NCI-H2227 treated with DMSO at 0.1 percent for 48 hours (cell line): Measurements from ENCODE around the gene AHCYL1.

ENCODE experiments used
- DNase-seq: peaks from one replicate; lab custom pipeline; 2025; lab: John Stamatoyannopoulos, UW

AHCYL1 gene

DNA sequence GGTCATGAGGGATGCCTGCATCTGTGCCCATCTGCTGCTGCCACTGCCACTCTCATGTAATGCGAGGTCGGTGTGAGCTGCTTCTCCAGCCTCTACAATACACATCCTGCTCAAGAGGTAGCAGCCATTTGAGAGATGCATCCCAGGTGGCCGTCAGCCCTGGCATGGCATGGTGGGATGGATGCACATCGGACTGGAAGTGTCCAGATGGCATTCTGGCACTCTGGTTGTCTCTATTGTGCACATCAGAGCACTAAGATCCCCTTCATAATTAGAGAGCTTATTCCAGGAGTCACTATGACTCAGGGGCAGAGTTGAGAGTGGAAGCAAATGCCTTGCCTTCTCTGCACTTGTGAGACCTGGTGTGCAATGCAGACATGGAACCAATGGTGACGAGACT, 53.7 kb downstream of the AHCYL1 start:
- DNase-seq, result no peak

DNA sequence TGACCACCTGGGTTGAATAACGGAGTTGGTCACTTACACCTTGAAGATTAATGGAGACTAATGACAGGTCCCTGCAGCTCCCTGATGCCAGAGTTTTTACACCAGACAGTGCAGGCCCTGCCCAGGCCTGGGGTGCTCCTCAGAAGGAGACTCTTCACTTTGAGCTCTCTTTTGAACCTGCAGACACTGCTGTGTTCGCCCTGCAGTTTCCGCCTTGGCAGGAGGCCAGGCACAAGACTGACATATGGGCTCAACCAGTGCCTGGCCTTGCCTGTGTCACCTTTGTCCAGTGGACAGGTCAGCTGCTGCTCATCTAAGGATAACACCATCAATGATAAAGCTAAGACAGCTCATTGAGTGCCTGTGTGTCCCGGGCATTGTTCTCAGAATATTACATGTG, 55.1 kb downstream of the AHCYL1 start:
- no peak for DNase-seq

DNA sequence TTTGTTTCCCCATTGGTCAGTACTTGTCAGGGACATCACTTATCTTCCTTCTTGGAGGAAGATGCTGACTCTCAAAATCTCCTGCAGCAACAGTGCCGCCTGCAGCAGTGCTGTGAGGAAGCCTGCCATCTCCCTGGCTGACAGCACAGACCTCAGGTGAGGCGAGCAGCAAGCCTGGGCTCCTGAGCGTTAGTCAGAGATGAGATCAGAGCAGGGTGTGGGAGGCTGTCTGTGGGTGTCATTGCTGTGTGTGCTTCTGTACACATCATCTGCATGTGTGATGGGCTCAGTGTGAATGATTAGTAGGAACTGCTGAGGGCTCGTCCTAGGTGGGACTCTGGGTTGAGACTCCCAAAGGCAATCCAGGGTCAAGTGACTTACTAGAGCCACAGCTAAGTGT, 56.0 kb downstream of the AHCYL1 start:
- no peak for DNase-seq

DNA sequence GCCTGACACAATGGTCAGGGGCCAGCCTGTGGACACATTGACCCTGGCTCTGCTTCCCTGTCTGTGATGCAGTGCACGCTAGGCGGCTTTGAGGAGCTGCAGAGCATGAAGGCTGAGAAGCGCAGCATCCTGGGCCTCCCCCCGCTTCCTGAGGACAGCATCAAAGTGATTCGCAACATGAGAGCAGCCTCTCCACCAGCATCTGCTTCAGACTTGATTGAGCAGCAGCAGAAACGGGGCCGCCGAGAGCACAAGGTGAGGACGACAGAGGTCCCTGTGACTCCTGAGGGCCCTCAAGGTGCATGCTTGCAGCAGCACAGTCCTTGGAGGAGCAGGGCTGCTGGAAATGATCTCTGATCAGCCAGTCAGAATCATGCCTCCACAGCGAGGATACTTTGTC, 58.5 kb downstream of the AHCYL1 start:
- DNase-seq, result no peak

DNA sequence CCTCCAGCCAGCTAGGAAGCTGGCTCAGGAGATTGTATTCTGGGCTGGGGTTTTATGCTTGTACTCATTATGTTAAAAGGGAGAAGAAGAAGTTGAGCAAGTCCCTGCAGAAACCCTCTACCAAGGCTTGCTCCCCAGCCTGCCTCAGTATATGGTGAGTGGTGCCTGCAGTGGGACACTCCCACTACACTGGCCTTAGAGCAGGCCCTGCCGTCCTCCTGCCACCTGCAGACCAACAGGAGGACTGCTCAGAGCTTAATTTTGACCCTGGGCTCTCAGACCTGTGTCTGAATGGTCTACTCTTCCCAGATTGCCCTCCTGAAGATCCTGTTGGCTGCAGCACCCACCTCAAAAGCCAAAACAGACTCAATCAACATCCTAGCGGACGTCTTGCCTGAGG, 62.9 kb downstream of the AHCYL1 start:
- DNase-seq, result no peak

DNA sequence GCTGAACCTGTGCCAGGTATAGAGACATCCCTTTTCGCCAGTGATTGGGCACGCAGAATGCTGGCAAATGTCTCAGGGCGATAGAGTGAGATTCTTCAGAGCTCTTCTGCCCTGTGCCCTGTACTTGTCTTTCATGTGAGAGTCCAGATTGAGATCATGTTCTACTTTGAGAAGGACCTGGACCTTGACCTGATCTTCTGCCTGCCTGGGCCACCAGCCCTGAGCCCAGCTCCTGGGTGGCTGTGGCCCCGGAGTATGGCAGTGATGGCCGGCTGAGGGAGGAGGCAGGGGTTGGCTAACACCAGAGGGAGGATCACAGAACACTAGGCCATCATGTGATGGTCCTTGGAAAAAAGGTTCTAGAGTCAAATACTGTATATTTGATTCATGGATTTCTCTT, 63.7 kb downstream of the AHCYL1 start:
- no peak for DNase-seq

DNA sequence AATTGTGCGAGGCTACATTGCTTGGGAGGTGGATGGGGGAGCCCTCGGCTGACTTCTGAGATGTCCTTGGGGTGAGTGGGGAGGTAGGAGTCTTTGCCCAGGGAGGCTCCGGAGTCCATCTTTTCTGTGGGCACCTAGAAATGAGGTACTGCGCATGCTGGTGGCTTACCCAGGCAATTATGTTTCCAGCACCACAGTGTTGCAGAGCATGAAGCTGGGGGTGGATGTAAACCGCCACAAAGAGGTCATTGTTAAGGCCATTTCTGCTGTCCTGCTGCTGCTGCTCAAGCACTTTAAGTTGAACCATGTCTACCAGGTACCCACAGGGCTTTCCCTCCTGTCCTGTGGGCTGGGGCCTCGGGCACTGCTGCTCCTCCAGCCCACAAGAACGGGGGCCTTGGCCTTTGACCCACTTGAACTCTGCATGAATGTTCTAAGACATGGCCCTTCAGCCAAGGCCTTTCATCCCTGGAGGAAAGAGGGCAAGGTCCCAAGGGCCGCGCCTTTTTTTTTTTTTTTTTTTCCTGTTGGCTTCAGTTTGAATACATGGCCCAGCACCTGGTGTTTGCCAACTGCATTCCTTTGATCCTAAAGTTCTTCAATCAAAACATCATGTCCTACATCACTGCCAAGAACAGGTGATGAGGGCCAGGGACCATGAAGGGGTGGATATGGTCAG, 64.5 kb downstream of the AHCYL1 start:
- DNase-seq, result no peak

DNA sequence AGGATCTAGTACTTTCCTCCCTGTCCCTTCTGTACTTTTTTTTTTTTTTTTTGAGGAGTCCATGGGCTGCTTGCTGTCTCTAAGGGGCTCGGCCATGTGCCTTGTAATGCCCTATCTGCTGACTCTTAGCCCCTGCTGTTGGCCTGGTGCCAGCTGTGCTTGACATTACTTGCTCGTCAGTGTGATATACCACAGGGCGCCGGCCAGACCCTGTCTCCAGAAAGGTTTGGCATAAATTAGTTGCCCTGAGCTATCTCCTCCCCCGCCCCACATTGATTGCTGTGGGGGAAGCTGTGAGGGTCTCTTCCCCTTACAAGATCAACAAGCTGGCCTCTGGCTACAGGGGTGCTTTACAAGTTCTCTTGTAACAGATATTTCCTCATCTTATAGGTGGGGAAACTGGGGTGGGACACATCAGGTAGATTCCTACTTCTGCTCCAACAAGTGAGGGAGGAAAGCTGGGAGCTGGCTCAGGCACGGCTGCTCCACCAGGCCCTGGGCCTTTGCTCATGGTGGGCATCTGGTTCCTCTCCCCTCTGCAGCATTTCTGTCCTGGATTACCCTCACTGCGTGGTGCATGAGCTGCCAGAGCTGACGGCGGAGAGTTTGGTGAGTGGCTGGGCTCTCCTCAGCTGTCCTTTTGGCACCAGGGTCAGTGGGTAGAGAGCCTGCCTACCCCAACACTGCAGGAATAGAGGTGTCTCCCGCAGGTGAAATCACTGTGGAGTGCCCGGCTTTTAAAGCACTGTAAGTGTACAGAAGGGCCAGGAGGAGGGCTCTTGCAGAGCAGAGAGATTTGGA, 65.4 kb downstream of the AHCYL1 start:
- DNase-seq, result no peak

DNA sequence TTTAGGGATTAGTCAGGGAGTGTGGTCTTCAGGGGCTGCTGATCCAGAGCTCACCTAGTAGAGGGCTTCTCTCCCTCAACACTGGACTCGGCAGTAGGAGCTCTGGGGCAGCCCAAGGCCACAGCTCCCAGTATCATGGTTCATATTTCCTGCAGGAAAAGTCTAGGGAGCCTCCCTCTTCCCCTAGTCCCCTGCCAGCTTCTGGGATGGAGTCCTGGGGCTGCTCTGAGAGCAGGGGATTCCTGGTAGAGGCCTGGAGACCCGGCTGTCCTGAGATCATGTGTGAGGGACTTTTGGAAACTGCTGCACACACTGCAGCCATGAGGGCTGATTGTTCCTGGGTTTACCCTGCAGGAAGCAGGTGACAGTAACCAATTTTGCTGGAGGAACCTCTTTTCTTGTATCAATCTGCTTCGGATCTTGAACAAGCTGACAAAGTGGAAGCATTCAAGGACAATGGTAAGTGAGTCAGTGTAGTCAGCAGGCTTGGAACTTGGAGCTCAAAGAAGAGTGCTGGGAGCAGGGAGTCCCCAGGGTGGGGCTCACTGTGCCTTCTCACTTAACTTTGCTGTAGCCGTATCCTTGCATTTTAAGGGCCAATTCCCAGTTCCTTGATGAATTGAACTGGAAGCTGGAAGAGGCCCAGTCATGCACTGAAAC, 66.2 kb downstream of the AHCYL1 start:
- no peak for DNase-seq

DNA sequence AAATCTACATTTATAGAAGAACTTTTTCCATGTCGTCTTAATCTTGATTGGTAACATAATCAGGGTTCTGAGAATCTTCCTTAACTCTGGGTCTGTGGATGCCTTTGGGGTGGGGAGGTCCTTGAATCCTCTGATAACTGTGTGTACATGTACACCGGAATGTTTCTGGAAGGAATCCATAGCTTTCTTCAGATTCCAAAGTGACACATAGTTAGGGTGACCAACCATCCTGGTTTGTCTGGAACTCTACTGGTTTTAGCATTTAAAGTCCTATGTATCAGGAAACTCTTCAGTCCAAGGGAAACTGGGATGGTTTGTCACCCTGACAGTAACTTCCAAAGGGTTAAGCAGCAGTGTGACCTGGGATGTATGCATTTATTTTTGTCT, 66.7 kb downstream of the AHCYL1 start:
- DNase-seq, result no peak

DNA sequence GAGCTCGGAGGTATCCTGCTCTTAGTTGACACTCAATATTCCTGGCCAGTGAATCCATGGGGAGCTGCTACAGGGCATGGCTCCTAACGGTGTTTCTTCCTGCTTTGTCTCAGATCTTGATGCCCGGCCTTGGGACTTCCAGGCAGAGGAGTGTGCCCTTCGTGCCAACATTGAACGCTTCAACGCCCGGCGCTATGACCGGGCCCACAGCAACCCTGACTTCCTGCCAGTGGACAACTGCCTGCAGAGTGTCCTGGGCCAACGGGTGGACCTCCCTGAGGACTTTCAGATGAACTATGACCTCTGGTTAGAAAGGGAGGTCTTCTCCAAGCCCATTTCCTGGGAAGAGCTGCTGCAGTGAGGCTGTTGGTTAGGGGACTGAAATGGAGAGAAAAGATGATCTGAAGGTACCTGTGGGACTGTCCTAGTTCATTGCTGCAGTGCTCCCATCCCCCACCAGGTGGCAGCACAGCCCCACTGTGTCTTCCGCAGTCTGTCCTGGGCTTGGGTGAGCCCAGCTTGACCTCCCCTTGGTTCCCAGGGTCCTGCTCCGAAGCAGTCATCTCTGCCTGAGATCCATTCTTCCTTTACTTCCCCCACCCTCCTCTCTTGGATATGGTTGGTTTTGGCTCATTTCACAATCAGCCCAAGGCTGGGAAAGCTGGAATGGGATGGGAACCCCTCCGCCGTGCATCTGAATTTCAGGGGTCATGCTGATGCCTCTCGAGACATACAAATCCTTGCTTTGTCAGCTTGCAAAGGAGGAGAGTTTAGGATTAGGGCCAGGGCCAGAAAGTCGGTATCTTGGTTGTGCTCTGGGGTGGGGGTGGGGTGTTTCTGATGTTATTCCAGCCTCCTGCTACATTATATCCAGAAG, 69.2 kb downstream of the AHCYL1 start:
- peak; percentile 25 for DNase-seq

DNA sequence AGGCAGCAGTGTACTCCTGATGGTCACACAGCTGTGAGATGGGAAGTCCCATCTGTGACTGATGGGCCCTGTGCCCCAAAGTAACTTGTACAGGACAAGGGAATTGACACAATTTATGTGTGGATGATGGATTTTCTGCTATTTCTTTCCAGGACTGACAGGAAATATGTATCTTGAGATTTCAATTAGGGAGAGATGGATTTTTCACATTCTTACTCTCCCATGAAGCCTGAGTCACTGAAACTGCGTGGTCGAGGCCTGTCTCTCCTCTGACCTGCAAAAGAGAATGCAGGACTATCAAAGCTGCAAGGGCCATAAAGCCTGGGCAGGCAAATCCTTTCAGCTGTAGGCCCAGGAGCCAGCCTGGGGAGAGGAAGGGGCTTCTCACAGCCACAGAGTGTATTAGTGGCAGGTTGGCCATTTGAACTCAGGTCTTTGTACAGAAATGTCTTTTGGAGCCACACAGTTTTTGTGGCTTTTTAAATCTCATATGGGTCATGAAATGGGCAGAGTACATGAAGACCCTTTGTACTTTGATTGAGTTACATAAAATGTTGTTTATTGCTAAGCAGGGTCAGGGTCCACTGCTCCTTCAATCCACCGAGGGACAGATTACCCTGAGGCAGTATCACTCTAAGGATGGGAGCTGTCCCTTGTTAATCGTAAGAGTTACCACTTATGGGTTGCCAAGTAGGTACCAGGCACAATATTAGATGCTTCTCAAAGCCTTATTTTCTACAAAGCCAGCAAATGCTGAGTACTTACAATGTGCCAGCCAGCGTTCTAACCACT, 71.1 kb downstream of the AHCYL1 start:
- no peak for DNase-seq

DNA sequence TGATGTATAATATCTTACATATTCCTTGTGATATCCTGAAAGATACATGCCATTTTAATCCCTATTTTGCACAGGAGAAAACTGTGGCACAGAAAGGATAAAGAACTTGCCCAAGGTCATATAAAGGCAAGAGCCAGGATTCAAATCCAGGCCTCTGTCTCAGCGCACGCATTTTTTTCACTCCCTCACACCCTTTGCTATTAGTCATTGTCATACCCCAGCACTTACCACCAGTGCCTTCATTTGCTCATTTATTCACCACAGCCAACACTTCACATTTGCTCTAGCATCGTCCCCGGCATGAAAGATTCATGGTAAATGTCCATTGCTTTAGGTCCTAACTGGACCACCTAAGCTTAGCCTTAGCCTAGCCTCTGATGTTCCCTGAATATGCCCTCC, 71.7 kb downstream of the AHCYL1 start:
- no peak for DNase-seq

DNA sequence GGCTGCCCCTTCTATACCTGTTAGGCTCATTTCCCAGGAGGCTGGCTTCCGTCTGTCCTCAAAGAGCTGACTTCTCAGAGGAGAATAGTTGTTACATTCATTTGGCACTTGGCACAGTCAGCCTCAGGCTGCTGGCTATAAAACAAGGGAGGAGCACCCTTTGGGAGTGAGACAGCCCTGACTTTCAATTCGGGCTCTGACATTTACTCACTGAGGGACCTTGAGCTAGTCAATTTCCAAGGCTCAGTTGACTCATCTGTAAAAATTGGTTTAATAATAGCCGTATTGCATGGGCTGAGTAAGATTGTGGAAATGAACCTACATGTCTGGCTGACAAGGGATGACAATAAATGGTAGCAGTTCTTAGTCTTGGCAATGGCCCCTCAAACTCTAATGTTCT, 72.2 kb downstream of the AHCYL1 start:
- no peak for DNase-seq

DNA sequence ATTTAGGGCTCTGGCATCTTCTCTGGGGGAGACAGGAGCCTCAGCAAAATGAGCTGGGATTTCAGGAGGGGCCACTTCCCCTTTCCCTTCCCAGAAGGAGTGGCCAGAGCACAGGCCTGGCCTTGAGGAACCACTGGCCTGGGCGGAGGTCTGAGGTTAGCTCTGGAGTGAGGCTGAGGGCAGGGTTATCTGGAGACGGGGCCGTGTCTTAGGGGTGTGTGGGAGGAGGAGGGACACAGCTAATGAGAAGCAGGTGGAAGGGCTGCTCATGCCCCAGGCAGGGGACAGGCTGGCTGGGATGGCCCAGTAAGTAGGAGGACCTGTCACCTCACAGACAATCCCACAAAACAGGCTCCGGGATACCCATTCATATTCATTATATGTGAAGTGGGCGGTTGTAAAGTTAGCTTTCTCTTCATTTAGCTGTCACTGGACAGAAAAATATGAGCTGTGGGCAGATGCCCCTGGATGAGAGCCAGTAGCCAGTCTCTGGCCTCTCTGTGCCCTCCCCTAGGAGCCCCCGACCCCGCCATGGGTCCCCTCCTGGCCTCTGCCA, 73.5 kb downstream of the AHCYL1 start:
- no peak for DNase-seq

DNA sequence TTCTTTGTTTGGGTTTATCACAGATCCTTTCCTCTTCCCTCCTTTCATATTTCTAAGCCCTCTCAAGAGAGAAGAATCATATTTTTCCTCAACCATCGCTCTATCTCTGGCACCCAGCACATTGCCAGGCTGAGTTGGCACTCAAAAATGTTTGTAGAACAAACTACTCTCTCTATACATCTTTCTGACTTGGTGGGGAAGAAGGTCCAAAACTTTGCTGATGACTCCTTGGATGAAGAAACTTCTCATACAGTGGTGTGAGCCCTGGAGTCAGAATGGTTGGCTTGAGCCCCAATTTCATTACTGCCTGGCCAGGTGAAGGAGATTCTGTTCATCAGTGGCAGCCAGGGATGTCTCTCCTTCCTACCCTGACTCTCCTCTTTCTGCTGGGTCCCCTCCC, 74.0 kb downstream of the AHCYL1 start:
- no peak for DNase-seq

DNA sequence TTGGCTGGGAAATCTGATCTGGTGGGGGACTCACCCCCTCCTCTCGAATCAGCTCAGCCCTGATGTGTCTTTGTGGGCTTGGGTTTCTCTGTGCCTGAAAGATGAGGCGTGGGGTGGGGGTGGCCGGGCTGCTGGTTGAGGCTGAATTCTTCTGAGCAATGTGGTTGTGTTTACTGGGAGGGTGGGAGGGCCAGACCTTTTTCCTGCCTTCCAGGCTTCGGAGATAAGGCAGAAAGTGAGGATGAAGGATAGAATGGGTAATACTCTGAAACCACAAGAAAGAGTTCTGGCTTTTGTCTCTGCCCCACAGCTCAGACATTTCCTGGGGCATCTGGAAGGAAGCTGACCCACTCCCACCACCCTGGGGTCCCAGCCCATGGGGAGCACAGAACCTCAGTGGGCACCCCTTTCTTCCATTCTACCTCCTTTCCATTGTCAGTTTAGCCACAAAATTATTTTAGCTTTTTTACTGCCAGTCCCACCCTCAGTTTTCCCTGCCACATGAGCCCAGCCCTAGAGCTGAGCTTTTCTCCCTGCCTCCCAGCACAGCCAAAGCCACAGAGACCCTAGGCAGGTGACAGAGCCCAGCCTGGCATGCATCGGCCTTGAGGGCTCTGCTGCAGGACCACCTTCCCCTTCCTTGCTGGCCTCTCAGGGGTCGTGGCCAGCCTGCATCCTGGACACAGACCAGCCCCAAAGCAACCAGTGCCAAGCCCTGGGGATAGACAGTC, 74.7 kb downstream of the AHCYL1 start:
- no peak for DNase-seq

DNA sequence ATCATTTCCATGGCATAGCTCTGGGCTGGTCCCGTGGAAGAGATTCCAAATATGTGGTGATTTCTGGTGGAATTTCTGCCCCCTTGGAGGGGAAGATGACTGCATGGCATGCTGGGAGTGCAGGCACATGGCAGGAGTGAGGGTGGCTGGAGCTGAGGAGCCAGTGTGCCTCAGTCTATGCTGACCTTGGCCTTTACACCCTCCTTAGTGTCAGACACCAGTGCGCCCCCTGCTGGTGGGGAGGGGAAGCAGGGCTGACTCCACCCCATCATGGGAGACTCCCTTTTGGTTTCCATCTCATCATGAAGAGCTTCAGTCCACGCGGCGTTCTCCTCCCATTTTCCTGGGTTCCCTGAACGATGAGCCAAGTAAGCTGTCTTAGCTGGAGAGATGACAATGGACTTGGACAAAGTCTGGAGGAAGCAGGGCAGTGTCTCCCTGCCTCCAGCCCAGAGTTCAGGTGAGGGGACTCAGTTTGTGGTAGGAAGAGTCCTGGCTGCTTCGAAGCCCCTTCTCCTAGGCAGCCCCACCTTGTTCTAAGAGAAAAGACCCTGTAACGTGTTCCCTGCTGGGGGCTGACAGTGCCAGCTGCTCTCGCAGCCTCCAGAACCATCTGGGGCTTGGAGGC, 75.6 kb downstream of the AHCYL1 start:
- DNase-seq, result no peak

DNA sequence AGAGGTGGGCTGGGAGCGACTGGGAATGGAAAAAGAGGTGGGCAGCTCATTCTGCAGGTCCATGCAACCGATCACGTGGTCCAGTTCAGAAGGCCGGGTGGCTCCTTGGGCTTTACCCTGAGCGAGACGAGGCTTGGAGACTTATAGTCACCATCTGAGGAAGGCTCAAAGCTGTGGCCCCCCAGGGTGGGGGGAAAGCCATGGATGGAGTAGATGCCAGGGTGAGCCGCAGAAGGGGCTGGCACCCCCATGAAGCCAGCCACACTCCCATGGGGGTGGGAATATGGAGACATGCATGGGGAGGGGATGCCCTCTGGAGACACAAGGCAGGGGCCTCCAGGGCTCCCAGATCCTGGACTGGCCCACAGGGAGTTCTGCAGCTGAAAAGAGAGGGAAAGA, 76.1 kb downstream of the AHCYL1 start:
- no peak for DNase-seq

DNA sequence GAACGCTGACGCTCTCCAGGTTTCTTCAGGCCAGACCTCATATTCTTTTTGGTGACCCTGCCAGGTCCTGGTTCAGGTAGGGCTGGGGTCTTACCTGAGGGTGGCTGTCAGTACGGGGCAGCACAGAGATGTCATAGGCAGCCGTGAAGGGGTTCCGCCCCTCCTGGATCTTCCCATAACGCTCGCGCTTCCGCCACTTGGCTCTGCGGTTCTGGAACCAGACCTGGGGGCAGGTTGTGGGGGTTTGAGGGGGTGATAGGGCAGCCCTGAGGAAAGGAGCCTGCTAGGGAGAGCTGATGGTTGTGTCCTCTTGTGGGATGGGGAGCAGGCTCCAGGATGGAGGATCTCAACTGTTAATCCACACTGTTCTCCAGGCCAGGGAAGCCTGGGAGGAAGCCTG, 76.8 kb downstream of the AHCYL1 start:
- DNase-seq, result no peak
